GM19193 (cell line): ENCODE results near the gene IQCH.

Experiments
- POLR2A ChIP-seq: IDR thresholded peaks from 4 replicates; pipeline ENCODE4 v1.6.1; 2011; ENCODE audit not compliant: insufficient read depth, insufficient read length; ENCODE audit errors: extremely low read depth

The IQCH gene

DNA sequence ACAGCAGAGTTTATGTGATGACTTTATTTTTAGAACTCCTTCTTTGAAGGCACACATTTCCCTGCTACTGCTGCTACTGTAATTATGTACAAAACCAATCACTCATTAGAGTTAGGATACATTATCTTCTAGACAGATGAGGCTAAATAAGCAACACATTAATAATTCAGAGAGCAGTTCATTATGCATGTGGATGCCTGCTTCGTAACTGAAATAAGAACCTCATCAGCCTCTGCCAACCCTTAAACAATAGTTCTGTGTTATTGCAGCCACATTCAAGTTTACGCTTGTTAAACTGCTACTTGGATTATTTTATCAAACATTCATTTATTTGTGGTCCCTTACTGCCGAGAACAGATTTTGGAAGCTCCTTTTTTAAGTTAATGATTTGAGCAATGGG lies 213.8 kb downstream of the IQCH start:
- no peak for TF ChIP-seq POLR2A

DNA sequence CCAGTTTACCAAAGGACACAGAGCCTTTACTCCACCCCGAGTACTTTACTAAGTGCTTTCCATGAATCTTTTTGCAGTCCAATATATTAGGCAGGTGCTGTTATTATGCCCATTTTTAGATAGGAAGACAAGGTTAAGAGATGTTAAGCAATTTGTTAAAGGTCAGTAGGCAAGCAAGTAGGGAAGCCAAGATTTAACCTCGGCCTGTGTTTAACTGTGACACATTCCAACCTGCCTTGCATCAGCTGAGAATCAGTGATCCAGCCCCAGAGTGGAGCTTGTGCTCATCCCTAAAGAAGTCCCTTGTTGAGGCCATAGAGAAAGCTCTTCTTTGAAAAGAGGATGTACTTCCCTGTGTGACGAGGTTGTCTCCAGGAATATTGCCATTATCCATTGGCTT lies 215.1 kb downstream of the IQCH start:
- no peak for TF ChIP-seq POLR2A

DNA sequence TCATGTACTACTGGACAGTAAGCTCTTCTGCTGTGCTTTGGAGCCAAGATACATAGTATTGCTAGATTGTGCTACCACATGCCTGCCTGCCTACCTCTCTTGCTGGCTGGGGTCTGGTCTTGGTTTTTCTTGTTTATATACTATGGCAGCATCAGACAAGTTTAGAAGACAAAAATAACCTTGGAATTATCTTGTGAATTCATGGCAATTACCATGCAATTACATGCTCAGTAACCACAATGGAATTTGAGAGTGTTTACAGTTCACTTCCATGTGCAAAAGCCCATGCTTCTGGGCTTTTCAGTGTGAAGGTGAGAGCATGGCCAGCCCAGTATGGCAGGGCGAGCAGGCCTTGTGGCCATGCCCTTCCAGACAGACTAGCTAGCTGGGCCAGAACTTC lies 218.4 kb downstream of the IQCH start:
- TF ChIP-seq POLR2A = no peak

DNA sequence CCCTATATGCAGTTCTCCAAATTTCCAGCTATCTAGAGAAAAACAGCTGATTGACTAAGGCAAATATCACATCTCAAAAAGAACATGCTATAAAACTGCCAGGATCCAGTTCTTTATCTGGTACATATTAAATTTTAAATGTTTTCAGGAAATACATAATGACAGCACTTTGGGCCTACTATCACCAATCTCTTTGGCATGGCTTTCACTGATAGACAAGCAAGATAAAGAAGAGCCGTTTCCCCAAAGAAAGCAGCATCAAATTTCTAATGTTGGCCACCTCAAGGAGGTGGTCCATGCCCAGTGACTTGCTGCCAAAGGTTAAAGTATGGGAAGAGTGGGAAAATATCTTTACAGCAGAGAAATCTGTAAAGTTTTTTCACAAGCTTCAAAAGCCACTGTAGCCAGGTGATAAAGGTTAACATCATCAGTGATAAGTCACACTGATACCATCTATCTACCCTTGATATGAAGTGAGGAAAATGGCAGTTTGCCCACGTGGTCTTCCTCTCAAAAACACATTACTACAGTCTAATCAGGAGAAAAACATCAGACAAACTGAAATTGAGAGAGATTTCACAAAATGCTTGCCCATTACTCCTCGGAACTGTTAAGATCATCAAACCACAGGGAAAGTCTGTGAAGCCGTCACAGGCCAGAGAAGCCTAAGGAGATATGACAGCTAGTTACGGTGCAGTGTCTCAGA lies 220.0 kb downstream of the IQCH start:
- TF ChIP-seq POLR2A = no peak

DNA sequence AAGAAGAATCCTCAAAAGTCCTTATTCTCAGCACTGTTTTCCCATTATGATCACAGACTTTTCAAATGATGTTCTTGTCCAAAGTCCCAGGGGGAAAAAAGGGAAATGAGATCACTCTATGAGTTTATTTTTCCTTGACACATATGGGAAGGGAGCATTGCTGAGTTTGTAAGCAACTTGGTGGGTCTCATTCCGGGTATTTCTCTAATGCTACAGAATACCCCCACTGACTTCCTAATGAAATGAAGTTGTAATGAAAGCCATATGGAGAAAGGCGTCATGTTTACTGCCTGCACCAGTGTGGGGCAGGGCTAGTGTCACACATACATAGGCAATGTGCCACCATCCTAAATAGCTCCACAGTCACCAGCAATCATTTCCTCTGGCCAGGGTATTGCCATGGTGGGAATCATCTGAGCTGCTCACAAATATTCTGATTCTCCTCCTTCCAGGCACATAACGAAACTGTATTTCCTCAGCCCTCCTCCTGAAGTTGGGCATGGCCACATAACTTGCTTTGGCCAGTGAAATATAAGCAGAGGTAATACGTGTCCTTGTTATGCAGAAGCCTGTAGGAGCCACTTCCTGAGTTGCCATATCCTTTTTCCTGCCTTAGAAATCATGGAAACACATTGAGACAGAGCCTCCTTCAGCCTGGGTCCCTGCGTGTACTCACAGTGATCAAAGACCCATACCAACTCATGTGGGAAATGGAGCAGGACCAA lies 225.4 kb downstream of the IQCH start:
- no peak for TF ChIP-seq POLR2A

DNA sequence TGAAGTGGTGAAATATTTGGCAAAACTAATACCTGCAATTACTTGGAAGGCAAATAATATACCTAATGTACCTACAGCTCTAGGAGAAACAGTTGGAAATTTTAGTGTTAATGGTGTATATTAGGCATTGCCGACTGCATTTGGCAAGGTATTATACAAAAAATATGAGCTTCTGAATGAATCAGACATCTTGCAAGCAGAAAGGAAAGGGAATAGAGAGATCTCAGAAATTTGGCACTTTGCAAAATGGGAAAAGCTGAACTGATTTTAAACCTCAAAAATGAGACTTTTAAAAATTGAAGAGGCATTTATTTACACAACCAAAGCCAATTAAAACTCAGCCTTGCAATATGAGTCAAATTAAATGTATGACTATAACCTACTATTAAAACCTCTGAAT lies 226.2 kb downstream of the IQCH start:
- TF ChIP-seq POLR2A = no peak

DNA sequence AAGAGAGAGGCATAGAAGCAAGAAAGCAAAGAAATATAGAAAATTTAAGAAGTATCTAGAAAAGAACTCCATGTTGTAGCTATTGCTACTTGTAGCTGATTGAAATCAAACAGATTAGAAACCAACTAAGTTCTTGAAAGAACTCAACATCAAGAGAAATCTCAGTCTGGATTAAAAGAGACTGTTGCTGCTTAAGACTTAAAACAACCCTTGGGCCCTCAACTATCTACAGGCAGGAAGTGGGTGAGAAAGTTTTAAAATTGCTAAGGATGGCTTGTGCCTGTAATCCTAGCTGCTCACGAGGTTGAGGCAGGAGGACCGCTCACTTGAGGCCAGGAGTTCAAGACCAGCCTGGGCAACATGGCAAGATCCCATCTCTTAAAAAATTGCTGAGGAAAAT lies 227.1 kb downstream of the IQCH start:
- TF ChIP-seq POLR2A = no peak

DNA sequence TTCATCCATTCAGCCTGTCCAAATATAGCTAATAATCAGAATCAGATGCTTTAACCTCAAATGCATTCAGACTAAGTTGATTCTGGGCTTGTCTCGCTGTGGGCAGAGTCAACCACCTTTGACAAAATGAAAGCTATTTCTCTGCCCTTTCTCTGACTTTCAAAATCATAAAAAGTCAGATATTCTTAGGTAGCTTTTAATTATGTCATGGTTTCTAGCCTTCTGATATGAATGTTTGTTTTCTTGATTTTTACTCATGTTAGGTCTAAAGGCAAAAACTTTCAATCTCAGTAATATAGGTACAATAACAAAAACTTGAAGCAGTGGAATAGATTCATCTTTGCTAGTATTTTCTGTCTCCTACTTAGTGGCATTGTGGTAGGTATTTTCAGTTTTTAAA lies 241.0 kb downstream of the IQCH start:
- TF ChIP-seq POLR2A = no peak

DNA sequence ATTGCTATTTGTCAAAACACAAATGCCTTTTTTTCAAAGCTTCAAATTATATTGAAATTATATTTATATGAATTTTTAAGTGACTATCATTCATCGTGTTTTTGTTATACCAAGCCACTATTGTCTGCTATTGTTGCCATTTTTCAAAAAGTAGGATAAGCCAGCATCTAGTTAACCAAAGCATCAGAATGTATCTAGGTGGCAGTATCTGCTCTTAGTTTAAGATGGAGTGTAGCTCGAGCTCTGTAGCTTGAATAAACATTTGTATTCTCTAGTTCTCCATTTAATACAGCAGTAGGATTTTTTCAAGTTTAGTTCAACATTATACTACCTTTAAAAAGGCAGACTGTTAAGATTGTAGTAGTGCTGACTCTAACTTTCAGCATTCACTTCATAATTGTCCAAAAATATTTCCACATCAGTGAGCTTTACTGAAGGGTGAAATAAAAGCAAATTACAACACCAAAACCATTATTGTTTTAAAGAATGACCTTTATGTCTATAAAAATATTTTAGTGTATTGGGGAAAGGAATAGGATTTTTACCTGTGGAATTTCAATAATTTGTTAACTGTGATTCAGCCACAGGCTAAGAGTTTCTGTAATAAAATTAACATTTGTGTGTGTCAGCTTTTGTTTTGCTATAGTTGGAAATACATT lies 246.7 kb downstream of the IQCH start:
- no peak for TF ChIP-seq POLR2A

DNA sequence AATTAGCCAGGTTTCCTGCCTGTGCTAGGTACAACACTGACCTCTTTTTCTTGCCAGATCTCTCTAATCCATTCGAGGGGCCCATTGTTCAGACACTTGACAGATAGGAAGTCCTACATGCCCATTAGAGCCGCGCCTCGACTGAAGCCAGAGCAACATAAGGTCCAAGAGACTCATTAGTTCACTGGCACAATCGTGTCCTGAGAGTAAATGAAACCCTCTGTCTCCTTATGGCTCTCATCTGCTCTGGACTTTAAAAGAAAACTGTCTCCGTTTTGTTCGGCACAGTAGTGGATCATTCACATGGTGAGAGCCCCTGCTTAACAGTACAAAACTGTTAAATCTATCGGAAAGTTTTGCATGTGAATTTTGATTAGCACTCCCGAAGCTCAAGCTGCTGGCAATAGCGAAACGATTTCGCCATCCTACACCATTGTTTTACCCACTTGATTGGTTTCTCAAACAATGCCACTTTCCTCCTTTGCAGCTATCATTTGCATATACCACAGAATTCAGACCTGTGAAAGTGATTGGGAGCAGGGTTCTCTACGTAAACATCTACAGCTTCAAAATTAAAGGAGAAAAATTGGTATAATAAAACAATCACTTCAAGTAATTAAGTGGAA lies 247.4 kb downstream of the IQCH start:
- TF ChIP-seq POLR2A = no peak

DNA sequence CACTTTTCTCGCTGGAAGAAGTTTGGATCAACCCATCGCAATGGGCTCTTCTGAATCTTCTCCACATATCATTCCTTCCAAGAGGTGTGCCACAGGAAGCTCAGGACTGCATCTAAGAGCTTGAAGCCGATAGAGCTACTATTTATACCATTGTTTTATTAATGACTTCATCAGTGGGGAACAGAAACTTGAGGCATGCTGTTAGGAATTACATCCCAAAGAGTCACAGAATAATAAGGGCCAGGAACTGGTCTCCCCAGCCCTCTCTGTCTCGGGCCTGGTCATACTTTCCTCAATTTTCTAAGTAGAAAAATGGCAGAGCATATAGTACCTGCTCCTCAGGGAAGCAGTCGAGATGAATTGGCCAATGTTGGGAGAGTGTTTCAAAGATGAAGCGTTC lies 249.5 kb downstream of the IQCH start:
- TF ChIP-seq POLR2A = no peak

DNA sequence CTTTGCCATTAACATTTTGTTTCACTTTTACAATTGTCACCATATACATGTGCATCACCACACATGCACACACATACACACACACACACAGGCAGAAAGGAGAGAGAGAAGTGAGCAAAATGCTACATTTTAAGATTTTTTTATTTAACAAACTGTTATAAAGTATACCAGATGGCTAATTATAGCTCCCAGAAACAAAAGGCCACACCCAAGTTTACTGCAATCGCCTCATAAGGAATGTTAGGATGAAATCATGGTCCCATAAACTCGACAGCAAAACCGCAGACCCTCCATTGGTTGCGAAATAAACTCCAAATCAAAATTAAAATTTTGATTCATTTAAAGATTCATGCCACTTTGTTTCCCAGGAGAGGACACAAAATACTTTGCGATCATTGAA lies 250.2 kb downstream of the IQCH start:
- no peak for TF ChIP-seq POLR2A

DNA sequence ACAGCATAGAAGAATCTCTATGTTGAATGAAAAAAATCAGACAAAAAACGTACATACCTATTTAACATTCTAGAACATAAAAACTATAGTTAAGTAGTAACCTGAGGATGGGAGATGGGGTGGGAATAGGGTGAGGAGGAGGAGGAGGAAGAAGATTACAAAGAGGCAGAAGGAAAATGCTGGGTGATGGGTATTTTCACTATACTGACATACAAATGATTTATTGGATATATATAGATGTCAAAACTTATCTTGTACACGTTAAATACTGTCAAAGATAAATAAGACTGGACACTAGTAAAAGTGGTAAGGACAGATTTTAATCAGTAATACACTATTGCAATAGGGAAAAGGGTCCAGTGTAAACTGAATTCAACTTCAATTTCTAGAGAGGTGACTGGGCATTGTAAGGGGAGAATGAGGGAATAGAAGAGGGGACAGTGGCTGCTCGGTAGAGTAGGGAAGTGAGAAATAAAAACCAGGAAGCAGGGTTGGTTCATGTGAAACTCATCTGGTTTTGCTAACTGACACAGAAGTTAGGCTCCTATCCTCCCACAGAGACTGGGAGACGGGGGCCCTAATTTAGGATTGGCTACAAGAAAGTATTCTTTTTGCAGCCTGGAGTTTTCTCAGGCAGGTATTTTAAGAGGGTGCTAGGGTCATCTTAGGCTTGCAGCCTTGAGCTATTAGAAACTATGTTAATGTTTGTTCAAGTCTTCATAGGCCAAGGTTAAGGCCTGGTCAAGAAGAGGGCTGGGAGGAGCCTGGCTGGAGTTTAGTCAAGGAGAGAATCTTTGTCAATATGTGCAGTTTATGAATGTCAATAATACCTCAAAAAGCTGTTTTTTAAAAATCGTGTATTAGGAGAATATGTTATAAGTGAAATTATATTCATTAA lies 251.3 kb downstream of the IQCH start:
- no peak for TF ChIP-seq POLR2A
